Left forelimb (tissue), 1 donor: ENCODE data around the gene SPATA21.
A peak's percentile ranks its signal among the peaks of the same experiment; 100 is the strongest.
"Not testable (repeated sequence)": the region's sequence is repeated elsewhere in the genome, so short reads cannot be mapped to it uniquely, and the experiment has no call there.

Source experiments
- DNase-seq: peaks from one replicate; pipeline ENCODE4 v3.0.0-alpha.2; 2018; ENCODE audit warnings: low spot score

The SPATA21 gene

GRCh38 chr1:16380868-16381267 is 56.4 kb downstream of the SPATA21 start:
- DNase-seq = no peak

GRCh38 chr1:16378443-16378842 is 58.8 kb downstream of the SPATA21 start:
- no peak for DNase-seq

GRCh38 chr1:16376971-16377370 is 60.3 kb downstream of the SPATA21 start:
- DNase-seq = no peak

GRCh38 chr1:16375521-16376340 is 61.5 kb downstream of the SPATA21 start:
- DNase-seq = no peak

GRCh38 chr1:16374266-16374665 is 63.0 kb downstream of the SPATA21 start:
- DNase-seq = no peak

GRCh38 chr1:16372535-16373285 is 64.5 kb downstream of the SPATA21 start:
- no peak for DNase-seq

- no peak for DNase-seq
Measured at GRCh38 chr1:16371725-16372124, 65.5 kb downstream of the SPATA21 start.

GRCh38 chr1:16369821-16370220 is 67.4 kb downstream of the SPATA21 start:
- DNase-seq = no peak

- DNase-seq = no peak
Measured at GRCh38 chr1:16367968-16368890, 69.0 kb downstream of the SPATA21 start.

- DNase-seq = peak; percentile 94
Measured at GRCh38 chr1:16367258-16367967, 69.8 kb downstream of the SPATA21 start.

GRCh38 chr1:16366722-16367257 is 70.4 kb downstream of the SPATA21 start, which contains the start of gene SZRD1:
Gene SZRD1, plus strand, starts transcription at chr1:16367242. Its CDS starts 16 bp downstream, at chr1:16367258.
- peak; percentile 99 for DNase-seq

GRCh38 chr1:16365146-16365498 is 72.1 kb downstream of the SPATA21 start:
- not testable (repeated sequence) for DNase-seq

GRCh38 chr1:16356867-16357266 is 80.4 kb downstream of the SPATA21 start:
- no peak for DNase-seq

GRCh38 chr1:16354619-16355018 is 82.6 kb downstream of the SPATA21 start:
- DNase-seq = no peak

- DNase-seq = no peak
Measured at GRCh38 chr1:16352842-16353535, 84.2 kb downstream of the SPATA21 start.

- peak; percentile 98 for DNase-seq
Measured at GRCh38 chr1:16351994-16352841, 85.0 kb downstream of the SPATA21 start, which contains the start of gene FBXO42. Gene FBXO42, minus strand, starts transcription at chr1:16352480. Its CDS starts 37,062 bp downstream, at chr1:16315418.

- DNase-seq = no peak
Measured at GRCh38 chr1:16351456-16351993, 85.7 kb downstream of the SPATA21 start.

- no peak for DNase-seq
Measured at GRCh38 chr1:16349847-16350406, 87.3 kb downstream of the SPATA21 start.
